Dermis microvascular lymphatic vessel endothelial cell (primary cell): Measurements from ENCODE around the gene SCYGR4. TPM values are rescaled to one million over a fixed set of nuclear protein-coding genes. Genes with fewer than 3 reads are reported as not detected.
"Not testable (repeated sequence)": the region's sequence is repeated elsewhere in the genome, so short reads cannot be mapped to it uniquely, and the experiment has no call there.

ENCODE experiments used
- DNase-seq, 2 donors: peaks; one replicate each; pipeline versions ENCODE4 v3.0.0 to v3.0.0-alpha.2; 2010; ENCODE audit warnings: low read depth in 2 of 2
- total RNA-seq: library from RNA; depleted of rRNA; stranded (reverse); fragments of >200 nt; gene quantifications from 2 replicates; pipeline ENCODE4 v1.2.1, GENCODE V29; 2014

The SCYGR4 gene
- total RNA-seq, 1 donor from 2014 or later: not detected

DNA sequence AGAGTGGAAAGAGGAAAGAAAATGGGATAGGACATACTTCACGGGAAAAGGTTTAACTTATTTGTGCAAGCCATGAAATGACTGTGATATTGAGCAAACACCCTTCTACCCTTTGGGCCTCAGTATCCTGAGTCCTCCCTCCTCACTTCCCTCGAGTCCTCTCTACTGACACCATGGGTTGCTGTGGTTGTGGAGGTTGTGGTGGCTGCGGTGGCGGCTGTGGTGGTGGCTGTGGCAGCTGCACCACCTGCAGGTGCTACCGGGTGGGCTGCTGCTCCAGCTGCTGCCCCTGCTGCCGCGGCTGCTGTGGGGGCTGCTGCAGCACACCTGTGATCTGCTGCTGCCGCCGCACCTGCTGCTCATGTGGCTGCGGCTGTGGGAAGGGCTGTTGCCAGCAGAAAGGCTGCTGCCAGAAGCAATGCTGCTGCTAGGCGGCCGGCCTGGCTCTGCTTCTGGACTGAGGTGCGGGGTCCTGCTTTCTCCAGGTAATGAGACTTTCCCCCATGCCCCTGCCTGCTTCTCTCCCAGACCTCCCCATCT is 49.4 kb downstream of the SCYGR4 start, which contains the start of gene SCYGR5:
SCYGR5 (plus strand) TSS at position 174 of the 540 bp plus-strand sequence; CDS start at position 174, 0 bp downstream.
- DNase-seq: not testable (repeated sequence)

Other genes starting within 250 kb of the SCYGR4 start
- gene TM4SF20, start 238.2 kb upstream of the SCYGR4 start, total RNA-seq: not detected in 2 replicates
- gene SCYGR1, start 229.5 kb upstream of the SCYGR4 start, total RNA-seq: not detected in 2 replicates
- 32.5 and 56.6 TPM in 2 replicates for gene AGFG1, start 145.3 kb upstream of the SCYGR4 start, total RNA-seq
- gene SCYGR2, start 18.6 kb upstream of the SCYGR4 start, total RNA-seq: not detected in 2 replicates
- gene SCYGR3, start 2.7 kb upstream of the SCYGR4 start, total RNA-seq: not detected in 2 replicates
- not detected in 2 replicates for gene SCYGR5, start 49.3 kb downstream of the SCYGR4 start, total RNA-seq
- gene SLC19A3, start 100.5 kb downstream of the SCYGR4 start, total RNA-seq: under 0.01 and 0.13 TPM in 2 replicates
- not detected in 2 replicates for gene SCYGR6, start 107.3 kb downstream of the SCYGR4 start, total RNA-seq
- gene SCYGR7, start 110.8 kb downstream of the SCYGR4 start, total RNA-seq: not detected in 2 replicates
- gene SCYGR8, start 128.4 kb downstream of the SCYGR4 start, total RNA-seq: not detected in 2 replicates
- 0.89 and 3.3 TPM in 2 replicates for gene CCL20, start 196.3 kb downstream of the SCYGR4 start, total RNA-seq